HEK293T (cell line): ENCODE data around the gene SKAP2.

ENCODE experiments used
- CTCF ChIA-PET: fragments of 350-600 bp; formaldehyde crosslinking; extraction: SDS; loops from one replicate; lab custom pipeline; 2021; ENCODE audit warnings: antibody characterized with exemption, inconsistent platforms; lab: Yijun Ruan, JAX
- POLR2A ChIA-PET: fragments of 350-600 bp; formaldehyde crosslinking; extraction: SDS; loops from one replicate; lab custom pipeline; 2020; ENCODE audit warnings: antibody characterized with exemption, inconsistent platforms; lab: Yijun Ruan, JAX
- DNase-seq: peaks from one replicate; pipeline ENCODE4 v3.0.0; 2012; ENCODE audit warnings: mixed read lengths; ENCODE audit errors: extremely low spot score
- ARNT ChIP-seq: fragments of 450-650 bp; IDR thresholded peaks from 2 replicates; pipeline ENCODE4 v1.6.1; 2017; ENCODE audit warnings: mild to moderate bottlenecking
- BHLHE40 ChIP-seq: fragments of 450-650 bp; IDR thresholded peaks from 2 replicates; pipeline ENCODE4 v1.6.1; 2016; ENCODE audit warnings: mild to moderate bottlenecking, moderate library complexity, borderline replicate concordance
- CTBP1 ChIP-seq: fragments of 450-650 bp; IDR thresholded peaks from 2 replicates; pipeline ENCODE4 v1.6.1; 2016; ENCODE audit warnings: borderline replicate concordance
- ELF4 ChIP-seq: fragments of 450-650 bp; IDR thresholded peaks from 2 replicates; pipeline ENCODE4 v1.6.1; 2017; ENCODE audit warnings: antibody characterized with exemption
- FOXA1 ChIP-seq: fragments of 450-650 bp; IDR thresholded peaks from 2 replicates; pipeline ENCODE4 v1.6.1; 2016; ENCODE audit warnings: mild to moderate bottlenecking
- FOXK2 ChIP-seq: fragments of 450-650 bp; IDR thresholded peaks from 2 replicates; pipeline ENCODE4 v1.6.1; 2016; ENCODE audit warnings: mild to moderate bottlenecking
- FOXM1 ChIP-seq: fragments of 450-650 bp; IDR thresholded peaks from 2 replicates; pipeline ENCODE4 v1.6.1; 2017; ENCODE audit warnings: mild to moderate bottlenecking, borderline replicate concordance
- HDGF ChIP-seq: fragments of 450-650 bp; IDR thresholded peaks from 2 replicates; pipeline ENCODE4 v1.6.1; 2017; ENCODE audit warnings: antibody characterized with exemption, borderline replicate concordance
- L3MBTL2 ChIP-seq: fragments of 450-650 bp; conservative IDR thresholded peaks from 2 replicates; pipeline ENCODE4 v1.6.1; 2016; ENCODE audit warnings: mild to moderate bottlenecking
- LEF1 ChIP-seq: fragments of 450-650 bp; IDR thresholded peaks from 2 replicates; pipeline ENCODE4 v1.6.1; 2017; ENCODE audit warnings: mild to moderate bottlenecking, borderline replicate concordance
- NFRKB ChIP-seq: fragments of 450-650 bp; IDR thresholded peaks from 2 replicates; pipeline ENCODE4 v1.6.1; 2016; ENCODE audit warnings: mild to moderate bottlenecking, moderate library complexity
- SP1 ChIP-seq: fragments of 450-650 bp; IDR thresholded peaks from 2 replicates; pipeline ENCODE4 v1.6.1; 2017
- SUZ12 ChIP-seq: fragments of 450-650 bp; IDR thresholded peaks from 2 replicates; pipeline ENCODE4 v1.6.1; 2016; ENCODE audit warnings: mild to moderate bottlenecking
- TARDBP ChIP-seq: fragments of 450-650 bp; IDR thresholded peaks from 2 replicates; pipeline ENCODE4 v1.6.1; 2016
- ZNF384 ChIP-seq: fragments of 450-650 bp; IDR thresholded peaks from 2 replicates; pipeline ENCODE4 v1.6.1; 2016
- TF ChIP-seq, protein P1 (sequence below): fragments of 450-650 bp; IDR thresholded peaks from 2 replicates; pipeline ENCODE4 v1.6.1; 2016

SKAP2 gene

GRCh38 chr7:26642416-26642815 lies 222.0 kb downstream of the SKAP2 start:
- ChIA-PET POLR2A (no interaction called here), CTCF (no interaction called here)

GRCh38 chr7:26639695-26640094 lies 224.7 kb downstream of the SKAP2 start:
- no peak for DNase-seq
- ChIA-PET POLR2A (no interaction called here), CTCF (no interaction called here)
- TF ChIP-seq FOXK2 (no peak), FOXM1 (no peak), TARDBP (peak; percentile 37; the same call in 1 of the 2 replicates)

More at GRCh38 chr7:26642416-26642815, 222.0 kb downstream of the SKAP2 start:
- TF ChIP-seq LEF1: no peak
- TF ChIP-seq CTBP1: no peak
- no peak for TF ChIP-seq ARNT
- TF ChIP-seq ZNF384: no peak
- no peak for TF ChIP-seq SP1
- no peak for TF ChIP-seq TARDBP
- no peak for TF ChIP-seq FOXM1
- no peak for TF ChIP-seq HDGF
- TF ChIP-seq SUZ12: no peak
- TF ChIP-seq NFRKB: no peak
- TF ChIP-seq L3MBTL2: no peak
- no peak for TF ChIP-seq BHLHE40
- no peak for TF ChIP-seq FOXK2
- TF ChIP-seq, protein P1, sequence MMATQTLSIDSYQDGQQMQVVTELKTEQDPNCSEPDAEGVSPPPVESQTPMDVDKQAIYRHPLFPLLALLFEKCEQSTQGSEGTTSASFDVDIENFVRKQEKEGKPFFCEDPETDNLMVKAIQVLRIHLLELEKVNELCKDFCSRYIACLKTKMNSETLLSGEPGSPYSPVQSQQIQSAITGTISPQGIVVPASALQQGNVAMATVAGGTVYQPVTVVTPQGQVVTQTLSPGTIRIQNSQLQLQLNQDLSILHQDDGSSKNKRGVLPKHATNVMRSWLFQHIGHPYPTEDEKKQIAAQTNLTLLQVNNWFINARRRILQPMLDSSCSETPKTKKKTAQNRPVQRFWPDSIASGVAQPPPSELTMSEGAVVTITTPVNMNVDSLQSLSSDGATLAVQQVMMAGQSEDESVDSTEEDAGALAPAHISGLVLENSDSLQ: no peak
- TF ChIP-seq ELF4: no peak
- no peak for TF ChIP-seq FOXA1
- DNase-seq: no peak

- POLR2A ChIA-PET: no interaction called here
- no peak for DNase-seq
- TF ChIP-seq ZNF384: no peak
- no peak for TF ChIP-seq FOXK2
- TF ChIP-seq L3MBTL2: no peak
- no peak for TF ChIP-seq NFRKB
- TF ChIP-seq BHLHE40: no peak
- TF ChIP-seq, protein P1: no peak
- TF ChIP-seq SP1: no peak
- no peak for TF ChIP-seq LEF1
- TF ChIP-seq CTBP1: no peak
- TF ChIP-seq FOXA1: no peak
- TF ChIP-seq TARDBP: no peak
- no peak for TF ChIP-seq HDGF
- TF ChIP-seq SUZ12: no peak
- TF ChIP-seq ARNT: no peak
- TF ChIP-seq ELF4: no peak
- no peak for TF ChIP-seq FOXM1
- CTCF ChIA-PET: no interaction called here
Observed at GRCh38 chr7:26639111-26639510, 225.3 kb downstream of the SKAP2 start.

DNA sequence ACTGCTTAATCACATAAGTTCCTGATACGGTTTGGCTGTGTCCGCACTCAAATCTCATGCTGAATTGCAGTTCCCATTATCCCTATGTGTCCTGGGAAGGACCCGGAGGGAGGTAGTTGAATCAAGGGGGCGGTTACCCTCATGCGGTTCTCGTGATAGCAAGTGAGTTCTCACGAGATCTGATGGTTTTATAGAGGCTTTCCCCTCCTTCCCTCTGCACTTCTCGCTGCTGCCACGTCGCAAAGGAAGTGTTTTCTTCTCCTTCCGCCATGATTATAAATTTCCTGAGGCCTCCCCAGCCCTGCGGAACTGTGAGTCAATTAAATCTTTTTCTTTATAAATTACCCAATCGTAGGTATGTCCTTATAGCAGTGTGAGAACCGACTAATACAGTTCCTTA lies 226.2 kb downstream of the SKAP2 start:
- DNase-seq: no peak
- POLR2A ChIA-PET: no interaction called here
- CTCF ChIA-PET: no interaction called here
- TF ChIP-seq LEF1: no peak
- no peak for TF ChIP-seq ZNF384
- no peak for TF ChIP-seq NFRKB
- TF ChIP-seq FOXK2: no peak
- no peak for TF ChIP-seq SP1
- no peak for TF ChIP-seq ARNT
- no peak for TF ChIP-seq TARDBP
- TF ChIP-seq SUZ12: no peak
- no peak for TF ChIP-seq HDGF
- no peak for TF ChIP-seq L3MBTL2
- TF ChIP-seq CTBP1: no peak
- no peak for TF ChIP-seq BHLHE40
- TF ChIP-seq FOXM1: no peak
- no peak for TF ChIP-seq FOXA1
- TF ChIP-seq, protein P1: no peak
- TF ChIP-seq ELF4: no peak

DNA sequence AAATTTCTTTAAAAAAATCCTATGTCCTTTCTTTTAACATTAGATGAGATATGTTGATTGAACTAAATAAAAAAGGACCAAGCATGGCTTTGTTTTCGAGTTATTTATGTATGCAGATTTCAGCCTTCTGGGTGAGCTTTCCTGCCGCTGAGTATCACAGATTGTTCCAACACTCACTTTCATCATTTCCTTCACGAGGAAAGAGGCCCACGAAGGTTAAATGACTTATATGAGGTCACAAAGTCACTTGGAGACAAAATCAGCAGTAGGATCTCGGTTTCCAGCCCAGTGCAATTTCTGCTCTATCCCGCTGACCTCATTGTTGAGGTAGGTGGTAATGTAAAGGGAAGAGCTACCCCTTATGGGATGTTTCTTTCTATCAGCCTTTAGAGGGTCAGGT lies 226.8 kb downstream of the SKAP2 start:
- no peak for DNase-seq
- POLR2A ChIA-PET: no interaction called here
- TF ChIP-seq ARNT (no peak), FOXA1 (no peak), ZNF384 (no peak), ELF4 (no peak), NFRKB (no peak), TARDBP (no peak), BHLHE40 (no peak), LEF1 (no peak)
- TF ChIP-seq, protein P1: no peak
- CTCF ChIA-PET: no interaction called here

- POLR2A ChIA-PET: no interaction called here
- TF ChIP-seq CTBP1: no peak
- TF ChIP-seq HDGF: no peak
Observed at GRCh38 chr7:26636808-26637207, 227.6 kb downstream of the SKAP2 start.

More at GRCh38 chr7:26636808-26637207, 227.6 kb downstream of the SKAP2 start:
- no peak for DNase-seq
- CTCF ChIA-PET: no interaction called here
